Prostate gland (tissue), 2 donors: ENCODE data around the gene LRRC10B. TPM values are rescaled to one million over a fixed set of nuclear protein-coding genes. Genes with fewer than 3 reads are reported as not detected.
A peak's percentile ranks its signal among the peaks of the same experiment; 100 is the strongest.

ENCODE experiments used
- DNase-seq: peaks from one replicate; pipeline ENCODE4 v3.0.0-alpha.2; 2019; ENCODE audit warnings: low spot score
- H3K27ac ChIP-seq, 2 donors: fragments of 200-600 bp; sonication (generic); 2 replicates each; pipeline ENCODE4 v1.5.1; 2017 to 2019
- H3K27me3 ChIP-seq: fragments of 200-600 bp; sonication (generic); replicated peaks from 2 replicates; pipeline ENCODE4 v1.5.1; 2019; ENCODE audit not compliant: insufficient read depth
- H3K36me3 ChIP-seq, 2 donors: fragments of 200-600 bp; sonication (generic); 1 replicate in 1 of 2; 2 replicates in 1 of 2; pipeline versions ENCODE4 v1.5.1 to v1.8.1; 2017 to 2019
- H3K4me1 ChIP-seq: fragments of 200-600 bp; sonication (generic); replicated peaks from 2 replicates; pipeline ENCODE4 v1.5.1; 2019
- H3K4me3 ChIP-seq, 2 donors: fragments of 200-600 bp; sonication (generic); 2 replicates each; pipeline ENCODE4 v1.5.1; 2017 to 2019
- H3K9me3 ChIP-seq: fragments of 200-600 bp; sonication (generic); 2 replicates; pipeline ENCODE4 v1.5.1; 2017
- CTCF ChIP-seq, 4 experiments: fragments of 200-600 bp in 2 of 4; fragments of 450-650 bp in 2 of 4; sonication (generic) in 2 of 4; IDR thresholded peaks; 1 replicate in 3 of 4; 2 replicates in 1 of 4; pipeline ENCODE4 v1.5.1; 2016 to 2019; ENCODE audit warnings: antibody characterized with exemption in 4 of 4, mild to moderate bottlenecking in 2 of 4, moderate library complexity in 2 of 4
- POLR2A ChIP-seq: fragments of 450-650 bp; IDR thresholded peaks from one replicate; pipeline ENCODE4 v1.6.1; 2016; ENCODE audit warnings: antibody characterized with exemption, mild to moderate bottlenecking
- POLR2AphosphoS5 ChIP-seq: sonication (generic); formaldehyde crosslinking; IDR thresholded peaks from one replicate; pipeline ENCODE4 v1.6.1; 2017; ENCODE audit warnings: antibody characterized with exemption
- WGBS: methylation state at CpG from one replicate; pipeline ENCODE4 v1.1.5; 2018; 5-methylcytosine and 5-hydroxymethylcytosine counted together
- intact Hi-C: fragments of 100-400 bp; cut with DNase I; formaldehyde crosslinking; loops from one replicate; pipeline ENCODE4 v1.14.2; 2022
- total RNA-seq, 2 donors: library from RNA; depleted of rRNA; stranded (reverse); fragments of >200 nt; gene quantifications; one replicate each; pipeline ENCODE4 v1.1.0, GENCODE V29; 2016

LRRC10B gene
- total RNA-seq, 2 donors from 2014 or later: 0.09 to 1.2 TPM

GRCh38 chr11:61545341-61545740 lies 36.8 kb downstream of the LRRC10B start:
- no peak for DNase-seq
- WGBS: 93% methylated on average over 7 of the region's 7 CpGs
- Histone ChIP-seq H3K4me3 (no peak overlapping the region), H3K27ac (no peak overlapping the region), H3K9me3 (no peaks in the 10 kb centered on the region), H3K4me1 (peaks cover 24% of the 10 kb centered on the region), H3K36me3 (no peaks in the 10 kb centered on the region), H3K27me3 (no peaks in the 10 kb centered on the region)
- TF ChIP-seq POLR2AphosphoS5 (no peak), POLR2A (no peak), CTCF (IDR thresholded peaks at IDR 0.05) (no peak)
- intact Hi-C loops: no loop called here

GRCh38 chr11:61545921-61546320 lies 37.4 kb downstream of the LRRC10B start:
- TF ChIP-seq POLR2AphosphoS5 (no peak), CTCF (IDR thresholded peaks at IDR 0.05) (no peak), POLR2A (no peak)
- peaks cover 30% of the 10 kb centered on the region for H3K4me1 ChIP-seq
- WGBS: 95% methylated on average over 30 of the region's 32 CpGs
- H3K27me3 ChIP-seq: no peaks in the 10 kb centered on the region
- no peaks in the 10 kb centered on the region for H3K36me3 ChIP-seq
- no peak overlapping the region for H3K4me3 ChIP-seq
- intact Hi-C loops: no loop called here
- H3K27ac ChIP-seq: no peak overlapping the region
- DNase-seq: no peak
- no peaks in the 10 kb centered on the region for H3K9me3 ChIP-seq

GRCh38 chr11:61546663-61547062 lies 38.1 kb downstream of the LRRC10B start:
- Histone ChIP-seq H3K27ac (peak overlapping the region in 1 of 2 donors; percentile 93), H3K27me3 (no peaks in the 10 kb centered on the region), H3K36me3 (no peaks in the 10 kb centered on the region), H3K4me3 (no peak overlapping the region), H3K9me3 (no peaks in the 10 kb centered on the region), H3K4me1 (peaks cover 35% of the 10 kb centered on the region)
- intact Hi-C loops: no loop called here
- DNase-seq: no peak
- WGBS: 69% methylated on average over 20 of the region's 20 CpGs
- no peak for TF ChIP-seq POLR2A
- TF ChIP-seq POLR2AphosphoS5: no peak
- TF ChIP-seq CTCF (IDR thresholded peaks at IDR 0.05): no peak

- Histone ChIP-seq H3K27ac (peak overlapping the region in 1 of 2 donors; percentile 93), H3K4me1 (peaks cover 35% of the 10 kb centered on the region), H3K27me3 (no peaks in the 10 kb centered on the region), H3K36me3 (no peaks in the 10 kb centered on the region), H3K4me3 (no peak overlapping the region), H3K9me3 (no peaks in the 10 kb centered on the region)
- WGBS: 67% methylated on average over 19 of the region's 19 CpGs
- DNase-seq: no peak
- TF ChIP-seq POLR2A: no peak
- TF ChIP-seq CTCF (IDR thresholded peaks at IDR 0.05): no peak
- TF ChIP-seq POLR2AphosphoS5: no peak
- intact Hi-C loops: no loop called here
Measured at GRCh38 chr11:61547246-61547645, 38.7 kb downstream of the LRRC10B start.

- intact Hi-C loops: no loop called here
- TF ChIP-seq POLR2AphosphoS5 (no peak), CTCF (IDR thresholded peaks at IDR 0.05) (no peak), POLR2A (no peak)
- Histone ChIP-seq H3K27me3 (no peaks in the 10 kb centered on the region), H3K4me1 (peaks cover 35% of the 10 kb centered on the region), H3K4me3 (no peak overlapping the region), H3K27ac (peak overlapping the region; percentile 88 to 93), H3K9me3 (no peaks in the 10 kb centered on the region), H3K36me3 (no peaks in the 10 kb centered on the region)
- no peak for DNase-seq
- 80% methylated on average over 8 of the region's 8 CpGs for WGBS
Measured at GRCh38 chr11:61549177-61549576, 40.6 kb downstream of the LRRC10B start.
